GM12801 (cell line): Measurements from ENCODE around the gene TTC7B.

ENCODE experiments used
- CTCF ChIP-seq: IDR thresholded peaks from one replicate; pipeline ENCODE4 v1.5.1; 2011; ENCODE audit warnings: control low read depth; ENCODE audit not compliant: insufficient read length; ENCODE audit errors: extremely low read depth

Gene TTC7B

GRCh38 chr14:90487031-90487430 lies 329.2 kb downstream of the TTC7B start:
- no peak for TF ChIP-seq CTCF

DNA sequence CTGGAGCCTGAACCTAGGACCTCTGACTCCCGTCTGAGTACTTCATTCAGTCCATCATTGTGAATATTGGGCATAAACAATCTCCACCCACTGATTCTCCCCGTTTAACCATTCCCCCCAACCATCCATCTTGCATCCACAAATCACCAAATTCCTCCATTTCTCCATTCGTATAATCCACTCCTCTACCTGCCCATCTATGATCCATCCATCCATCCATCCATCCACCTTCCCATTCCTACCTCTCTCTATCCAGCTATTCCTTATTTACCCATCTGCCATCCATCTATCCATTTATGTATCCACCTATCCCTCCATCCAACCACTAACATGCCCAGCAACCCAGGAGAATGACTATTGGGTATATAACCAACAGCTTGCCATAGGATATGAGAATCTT lies 331.9 kb downstream of the TTC7B start:
- TF ChIP-seq CTCF: no peak

DNA sequence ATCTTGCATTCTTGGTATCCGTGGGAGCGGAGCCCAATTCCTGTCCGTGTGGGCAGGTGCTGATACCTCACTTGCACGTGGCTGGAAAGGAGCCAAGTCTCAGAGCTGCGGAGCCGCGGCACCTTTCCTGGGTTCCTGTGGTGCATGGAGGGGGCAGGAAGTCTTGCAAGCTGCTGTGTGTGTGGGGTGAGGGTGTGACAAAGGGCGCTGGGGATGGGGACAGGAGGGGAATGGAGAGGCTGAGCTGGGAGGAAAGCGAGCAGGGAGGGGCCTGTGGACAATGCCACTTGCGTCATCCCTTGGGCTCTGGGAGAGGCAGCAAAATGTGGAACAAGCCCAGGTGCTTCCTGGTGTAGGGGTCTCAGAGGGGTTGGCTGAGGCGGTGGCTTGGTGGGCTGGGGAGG lies 332.7 kb downstream of the TTC7B start:
- no peak for TF ChIP-seq CTCF

DNA sequence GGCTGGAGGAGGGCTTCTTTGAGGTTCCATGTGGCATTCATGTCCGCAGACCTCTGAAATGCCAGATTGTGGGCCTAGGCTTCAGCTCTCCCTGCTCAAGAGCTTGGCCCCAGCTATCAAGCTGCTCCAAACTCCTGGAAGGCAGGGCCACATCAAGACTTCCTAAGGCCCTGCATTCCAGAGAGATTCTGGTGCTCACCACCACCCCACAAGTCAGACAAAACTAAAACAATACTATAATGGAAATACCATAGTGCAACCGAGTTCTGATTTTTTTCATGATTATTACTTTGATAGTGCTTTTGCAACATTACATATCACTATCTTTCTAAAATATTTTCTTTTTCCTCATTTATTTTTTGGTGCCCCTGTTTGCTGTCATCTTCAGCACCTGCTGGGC lies 333.1 kb downstream of the TTC7B start:
- TF ChIP-seq CTCF: no peak

- no peak for TF ChIP-seq CTCF
Observed at GRCh38 chr14:90475298-90475697, 340.9 kb downstream of the TTC7B start.
